Body of pancreas (tissue), 4 donors: ENCODE results near the gene ANKMY1. TPM values are rescaled to one million over a fixed set of nuclear protein-coding genes. Genes with fewer than 3 reads are reported as not detected.

Experiments
- ATAC-seq: fragments of 150-250 bp; one replicate; pipeline ENCODE4 v1.9.1; 2016
- DNase-seq, 4 donors: peaks; one replicate each; pipeline ENCODE4 v3.0.0-alpha.2; 2019
- H3K27ac ChIP-seq, 4 donors: fragments of 200-600 bp; sonication (generic); 1 replicate in 3 of 4; 2 replicates in 1 of 4; pipeline versions ENCODE4 v1.5.1 to v1.6.1; 2016 to 2019; ENCODE audit warnings: mild to moderate bottlenecking in 1 of 4, mixed read lengths in 1 of 4, moderate library complexity in 1 of 4
- H3K27me3 ChIP-seq, 2 donors: fragments of 200-600 bp; sonication (generic); one replicate each; pipeline ENCODE4 v1.6.0; 2016; ENCODE audit warnings: mild to moderate bottlenecking in 1 of 2
- H3K36me3 ChIP-seq, 2 donors: fragments of 200-600 bp; sonication (generic); replicated peaks in 1 of 2; 2 replicates each; pipeline ENCODE4 v1.5.1; 2016; ENCODE audit warnings: low read depth in 2 of 2; ENCODE audit not compliant: insufficient read depth in 1 of 2
- H3K4me1 ChIP-seq: fragments of 200-600 bp; sonication (generic); one replicate; pipeline ENCODE4 v1.6.0; 2016
- H3K4me3 ChIP-seq, 2 donors: fragments of 200-600 bp; sonication (generic); 1 replicate in 1 of 2; 2 replicates in 1 of 2; pipeline ENCODE4 v1.5.1; 2016 to 2019
- H3K9me3 ChIP-seq, 3 donors: fragments of 200-600 bp; sonication (generic); 1 replicate in 2 of 3; 2 replicates in 1 of 3; pipeline ENCODE4 v1.5.1; 2016
- POLR2A ChIP-seq, 3 donors: fragments of 450-650 bp; IDR thresholded peaks; one replicate each; pipeline ENCODE4 v1.6.1; 2016; ENCODE audit warnings: antibody characterized with exemption in 3 of 3, mild to moderate bottlenecking in 2 of 3
- WGBS, 2 donors: methylation state at CpG; one replicate each; pipeline ENCODE4 v1.1.5; 2017; 5-methylcytosine and 5-hydroxymethylcytosine counted together
- intact Hi-C: fragments of 100-400 bp; cut with DNase I; formaldehyde crosslinking; loops from one replicate; pipeline ENCODE4 v1.15.1; 2023
- total RNA-seq, 2 donors: library from RNA; depleted of rRNA; stranded (reverse); fragments of >200 nt; gene quantifications; one replicate each; pipeline ENCODE4 v1.1.0, GENCODE V29; 2016
- TF ChIP-seq, protein P1 (sequence below), 7 experiments: fragments of 450-650 bp in 4 of 7; fragments of 200-600 bp in 3 of 7; sonication (generic) in 3 of 7; IDR thresholded peaks; one replicate each; pipeline ENCODE4 v1.5.1; 2016 to 2019; ENCODE audit warnings: antibody characterized with exemption in 7 of 7

Gene ANKMY1
- total RNA-seq, 2 donors from 2014 or later = 17.9 to 26.0 TPM

- DNase-seq (no peak), ATAC-seq (no peak)
- Histone ChIP-seq H3K36me3 (no peaks in the 10 kb centered on the region), H3K4me1 (peaks cover 48% of the 10 kb centered on the region), H3K27me3 (no peaks in the 10 kb centered on the region), H3K4me3 (no peak overlapping the region), H3K27ac (no peak overlapping the region), H3K9me3 (no peaks in the 10 kb centered on the region)
- intact Hi-C loops = no loop called here
- TF ChIP-seq, protein P1, sequence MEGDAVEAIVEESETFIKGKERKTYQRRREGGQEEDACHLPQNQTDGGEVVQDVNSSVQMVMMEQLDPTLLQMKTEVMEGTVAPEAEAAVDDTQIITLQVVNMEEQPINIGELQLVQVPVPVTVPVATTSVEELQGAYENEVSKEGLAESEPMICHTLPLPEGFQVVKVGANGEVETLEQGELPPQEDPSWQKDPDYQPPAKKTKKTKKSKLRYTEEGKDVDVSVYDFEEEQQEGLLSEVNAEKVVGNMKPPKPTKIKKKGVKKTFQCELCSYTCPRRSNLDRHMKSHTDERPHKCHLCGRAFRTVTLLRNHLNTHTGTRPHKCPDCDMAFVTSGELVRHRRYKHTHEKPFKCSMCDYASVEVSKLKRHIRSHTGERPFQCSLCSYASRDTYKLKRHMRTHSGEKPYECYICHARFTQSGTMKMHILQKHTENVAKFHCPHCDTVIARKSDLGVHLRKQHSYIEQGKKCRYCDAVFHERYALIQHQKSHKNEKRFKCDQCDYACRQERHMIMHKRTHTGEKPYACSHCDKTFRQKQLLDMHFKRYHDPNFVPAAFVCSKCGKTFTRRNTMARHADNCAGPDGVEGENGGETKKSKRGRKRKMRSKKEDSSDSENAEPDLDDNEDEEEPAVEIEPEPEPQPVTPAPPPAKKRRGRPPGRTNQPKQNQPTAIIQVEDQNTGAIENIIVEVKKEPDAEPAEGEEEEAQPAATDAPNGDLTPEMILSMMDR (IDR thresholded peaks at IDR 0.05) = no peak
- TF ChIP-seq POLR2A (IDR thresholded peaks at IDR 0.05) = no peak
- WGBS, 2 donors = 90% methylated on average over 15 to 17 of the region's 17 CpGs
Measured at GRCh38 chr2:240554767-240555493, 2.9 kb downstream of the ANKMY1 start.

DNA sequence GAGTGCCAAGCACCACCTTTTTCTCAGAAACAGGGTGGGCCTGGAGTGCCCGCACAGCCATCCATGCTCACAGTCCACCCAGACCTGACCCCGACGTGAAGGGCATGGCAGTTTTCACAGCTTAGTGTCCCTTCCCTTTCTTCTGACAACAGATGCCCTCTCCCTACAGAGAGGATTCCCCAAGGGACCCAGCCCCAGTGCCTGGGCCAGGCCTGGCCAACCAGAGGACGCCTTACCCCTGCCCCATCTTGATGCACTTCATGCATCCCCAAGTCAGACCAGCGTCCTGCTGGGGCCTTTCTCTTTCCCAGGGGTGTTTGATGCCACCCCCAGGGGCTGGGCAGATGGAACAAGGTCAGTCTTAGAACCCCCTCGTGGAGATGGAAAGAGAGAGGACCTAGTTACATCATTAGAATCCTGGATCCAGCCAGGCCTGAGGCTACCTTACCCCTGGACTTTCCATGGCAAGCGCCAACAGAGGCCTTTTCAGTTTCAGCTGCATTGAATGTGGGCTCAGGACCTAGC is 3.8 kb downstream of the ANKMY1 start:
- ATAC-seq = no peak
- no peak for DNase-seq
- WGBS, 2 donors = 89 to 94% methylated on average over 7 of the region's 7 CpGs
- Histone ChIP-seq H3K4me3 (no peak overlapping the region), H3K27me3 (no peaks in the 10 kb centered on the region), H3K9me3 (no peaks in the 10 kb centered on the region), H3K36me3 (no peaks in the 10 kb centered on the region), H3K27ac (no peak overlapping the region), H3K4me1 (peaks cover 39% of the 10 kb centered on the region)
- TF ChIP-seq, protein P1 (IDR thresholded peaks at IDR 0.05) = no peak
- intact Hi-C loops = no loop called here

DNA sequence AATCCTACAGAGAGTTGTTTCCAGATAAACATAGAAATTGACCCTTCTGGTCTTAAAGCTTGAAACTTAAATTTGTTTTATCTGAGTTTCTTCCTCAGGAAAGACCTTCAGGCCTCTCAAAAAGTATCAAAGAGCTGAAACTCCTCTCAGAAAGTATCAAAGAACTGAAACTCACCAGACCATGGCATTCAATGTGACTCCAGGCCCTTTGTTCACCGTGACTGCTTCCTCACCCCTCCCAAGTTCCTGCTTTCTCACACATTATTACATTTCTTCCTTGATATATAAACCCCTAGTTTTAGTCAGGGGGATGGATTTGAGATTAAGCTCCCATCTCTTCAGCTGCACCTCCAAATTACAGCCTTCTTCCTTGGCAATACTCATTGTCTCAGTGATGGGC is 6.0 kb downstream of the ANKMY1 start:
- DNase-seq = no peak
- WGBS, 2 donors = 0 to 45% methylated on average over 1 of the region's 1 CpG
- H3K9me3 ChIP-seq = no peaks in the 10 kb centered on the region
- H3K4me1 ChIP-seq = peaks cover 18% of the 10 kb centered on the region
- no peaks in the 10 kb centered on the region for H3K36me3 ChIP-seq
- TF ChIP-seq, protein P1 (IDR thresholded peaks at IDR 0.05) = no peak
- no peak for TF ChIP-seq POLR2A (IDR thresholded peaks at IDR 0.05)
- peak overlapping the region in 3 of 4 donors; percentile 33 to 82 (median 73) for H3K27ac ChIP-seq
- intact Hi-C loops = no loop called here
- no peaks in the 10 kb centered on the region for H3K27me3 ChIP-seq
- no peak for ATAC-seq
- no peak overlapping the region for H3K4me3 ChIP-seq

DNA sequence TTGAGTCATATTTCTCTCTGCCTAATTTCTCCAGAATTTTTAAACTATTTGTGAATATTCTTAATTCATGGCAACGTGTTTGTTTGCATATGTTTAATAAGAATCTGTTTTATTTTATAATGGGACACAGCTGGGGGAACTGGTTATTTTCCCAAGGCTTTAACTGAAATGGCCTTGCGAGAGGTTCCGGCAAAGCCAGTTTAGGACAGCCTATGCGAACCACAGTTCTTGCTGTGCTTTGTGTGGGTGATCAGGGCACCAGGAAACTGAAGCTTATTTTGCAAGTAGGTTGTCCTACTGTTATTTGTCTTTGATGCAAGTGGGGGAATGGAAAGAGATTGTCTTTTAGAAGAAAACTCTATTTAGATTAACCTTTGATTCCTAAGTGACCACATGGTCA is 6.5 kb downstream of the ANKMY1 start:
- peak; percentile 90 for ATAC-seq
- peak; percentile 49 to 77 (median 59) for DNase-seq

More for the DNA sequence above, 6.5 kb downstream of the ANKMY1 start:
- WGBS, 2 donors = 40 to 44% methylated on average over 4 of the region's 4 CpGs
- Histone ChIP-seq H3K4me3 (no peak overlapping the region), H3K27me3 (no peaks in the 10 kb centered on the region), H3K9me3 (no peaks in the 10 kb centered on the region), H3K36me3 (no peaks in the 10 kb centered on the region), H3K4me1 (peaks cover 18% of the 10 kb centered on the region), H3K27ac (peak overlapping the region in 3 of 4 donors; percentile 33 to 82 (median 73))
- TF ChIP-seq, protein P1 (IDR thresholded peaks at IDR 0.05) = no peak
- TF ChIP-seq POLR2A (IDR thresholded peaks at IDR 0.05) = peak in 2 of 3 donors; percentile 13 to 27
- intact Hi-C loops = no loop called here
